8988T (cell line): ENCODE measurements around the gene MED26.

Source experiments
- DNase-seq: peaks from one replicate; pipeline ENCODE4 v3.0.0; 2011

The MED26 gene

DNA sequence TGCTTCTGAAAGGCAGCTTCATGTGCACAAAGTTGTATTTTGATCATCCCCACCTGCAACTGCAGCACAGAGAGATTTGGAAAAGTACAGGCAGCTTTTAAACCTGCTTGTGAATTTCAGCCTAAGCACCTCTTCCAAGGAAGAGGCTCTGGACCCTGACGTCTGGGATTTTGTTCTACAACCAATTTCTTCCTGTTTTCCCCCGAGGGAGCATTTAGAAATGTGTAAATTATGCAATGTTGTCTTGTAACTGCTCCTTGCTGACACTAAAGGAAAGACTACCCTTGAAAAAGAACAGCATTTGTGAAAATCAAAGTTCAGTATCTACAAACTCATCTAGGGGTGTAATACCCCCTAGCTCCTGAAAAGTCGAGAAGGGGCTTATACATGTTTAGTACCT lies 15.4 kb downstream of the MED26 start:
- no peak for DNase-seq

DNA sequence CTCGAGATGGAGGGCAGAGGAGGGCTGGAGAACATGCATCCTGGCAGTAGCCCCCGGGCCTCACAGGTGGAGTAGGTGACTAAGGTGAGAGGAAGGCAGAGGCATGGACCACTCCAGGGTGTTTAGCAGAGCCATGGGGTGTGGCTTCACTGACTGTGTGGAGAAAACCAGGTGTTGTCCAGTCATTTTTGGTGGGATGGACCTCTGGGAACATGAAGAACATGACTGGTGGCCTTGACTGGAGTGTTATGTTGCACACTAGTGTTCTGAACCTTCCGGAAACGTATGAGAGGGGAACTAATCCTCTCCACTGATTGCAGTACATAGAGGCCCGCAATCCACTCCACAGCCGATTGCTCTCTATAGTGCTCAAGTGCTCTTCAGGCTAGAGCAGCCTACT lies 16.9 kb downstream of the MED26 start:
- no peak for DNase-seq

- DNase-seq, result no peak
Observed at GRCh38 chr19:16609511-16610200, 18.3 kb downstream of the MED26 start.

DNA sequence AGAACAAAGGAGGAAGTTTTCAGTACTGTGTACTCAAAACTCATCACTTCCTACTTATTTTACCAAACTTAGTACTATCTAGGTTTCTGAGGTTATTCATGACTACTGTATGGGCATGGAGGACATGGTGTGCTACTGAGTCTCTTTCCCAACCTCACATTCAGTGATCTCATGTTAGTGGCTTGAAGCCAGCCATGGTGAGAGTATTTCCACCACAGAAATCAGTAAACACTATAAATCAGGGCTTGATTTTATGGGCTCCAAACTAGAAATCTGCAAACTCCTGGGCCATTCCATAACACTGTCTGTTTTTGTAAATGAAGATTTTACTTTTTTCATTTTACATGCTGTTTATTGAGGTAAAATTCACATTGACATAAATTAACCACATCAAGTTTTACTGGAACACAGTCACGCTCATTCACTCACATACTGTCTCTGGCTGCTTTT lies 19.7 kb downstream of the MED26 start:
- DNase-seq, result no peak

- no peak for DNase-seq
Observed at GRCh38 chr19:16607819-16608218, 20.2 kb downstream of the MED26 start.

- DNase-seq, result no peak
Observed at GRCh38 chr19:16605553-16605994, 22.4 kb downstream of the MED26 start.

- no peak for DNase-seq
Observed at GRCh38 chr19:16605115-16605514, 22.9 kb downstream of the MED26 start.

- no peak for DNase-seq
Observed at GRCh38 chr19:16604615-16605014, 23.4 kb downstream of the MED26 start.

DNA sequence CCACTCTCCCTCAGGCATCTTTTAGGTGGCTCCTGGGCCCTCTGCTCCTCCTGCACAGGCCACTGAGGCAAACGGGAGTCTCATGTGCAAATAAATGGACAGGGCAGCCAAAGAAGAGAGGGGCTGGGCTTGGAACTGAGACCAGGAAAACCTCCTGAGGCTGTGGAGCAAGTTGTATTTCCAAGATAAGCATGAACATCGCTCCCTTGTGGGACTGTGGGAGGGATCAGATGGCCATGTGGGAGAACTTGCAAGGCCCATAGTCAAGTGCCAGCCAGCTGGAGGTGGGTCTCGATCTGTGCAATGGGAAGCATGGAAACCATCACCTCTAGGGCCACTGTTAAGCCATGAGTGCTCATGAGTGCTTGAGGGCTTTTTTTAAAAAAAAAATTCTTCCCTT lies 24.9 kb downstream of the MED26 start:
- no peak for DNase-seq

DNA sequence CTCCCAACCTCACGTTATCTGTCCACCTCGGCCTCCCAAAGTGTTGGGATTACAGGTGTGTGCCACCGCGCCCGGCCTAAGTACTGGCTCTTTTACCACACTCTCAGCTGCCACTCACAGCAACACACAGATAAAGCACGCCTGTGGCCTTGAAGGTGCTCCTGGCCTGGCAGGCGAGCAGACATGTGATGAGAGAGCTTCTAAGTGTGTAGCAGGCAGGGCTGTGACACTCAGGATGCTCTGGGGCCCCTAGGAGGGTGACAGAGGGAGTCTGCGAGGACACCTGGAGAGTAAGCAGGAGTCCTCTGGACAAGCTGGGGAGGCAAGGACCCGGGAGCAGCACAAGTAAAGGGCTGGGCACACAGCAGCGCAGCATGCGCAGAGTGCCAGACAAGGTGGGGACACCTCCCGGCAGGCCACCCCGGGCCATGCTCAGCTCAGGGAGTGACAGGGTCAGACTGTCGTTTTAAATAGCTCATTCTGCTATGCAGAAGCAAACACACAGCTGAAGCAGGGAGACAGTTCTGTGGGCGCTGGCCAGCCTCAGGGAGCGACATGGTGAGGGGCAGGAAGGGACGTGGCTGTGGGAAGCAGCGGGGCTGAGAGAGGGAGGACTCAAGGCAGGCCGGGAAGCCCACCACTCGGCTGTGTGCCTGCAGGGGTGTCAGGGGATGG lies 26.5 kb downstream of the MED26 start:
- DNase-seq, result no peak

- no peak for DNase-seq
Observed at GRCh38 chr19:16600824-16601223, 27.2 kb downstream of the MED26 start.

DNA sequence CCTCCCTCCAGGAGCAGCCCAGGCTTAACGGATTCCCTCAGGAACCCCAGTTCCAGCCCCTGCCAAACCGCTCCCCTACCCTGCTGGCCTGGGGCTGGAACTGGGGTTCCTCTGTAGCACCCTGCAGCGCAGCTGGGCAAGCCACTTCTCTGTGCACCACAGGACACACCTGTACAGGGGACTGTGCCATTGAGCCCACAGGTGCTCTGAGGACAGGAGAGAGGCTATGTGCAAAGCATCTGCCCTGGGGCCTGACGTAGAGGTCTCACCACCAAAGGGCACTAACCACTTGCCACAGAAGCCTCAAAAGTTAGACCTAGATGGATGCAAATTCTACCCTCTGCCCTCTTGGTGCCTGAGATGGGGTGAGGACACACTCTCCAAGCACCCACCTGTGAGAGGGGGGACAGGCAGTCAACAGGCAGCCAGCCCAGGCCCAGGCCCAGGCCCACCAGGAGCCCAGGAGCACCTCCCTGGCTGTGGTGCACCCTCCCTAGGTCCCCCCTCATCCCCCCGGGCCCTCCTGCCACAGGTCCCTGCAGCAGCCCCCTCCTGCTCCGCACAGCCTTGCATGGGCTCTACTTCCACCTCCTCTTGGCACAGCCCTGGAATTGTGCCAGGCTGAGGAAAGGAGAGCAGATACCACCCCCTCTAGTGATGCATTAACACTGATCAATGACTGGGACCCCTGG lies 28.2 kb downstream of the MED26 start:
- no peak for DNase-seq

DNA sequence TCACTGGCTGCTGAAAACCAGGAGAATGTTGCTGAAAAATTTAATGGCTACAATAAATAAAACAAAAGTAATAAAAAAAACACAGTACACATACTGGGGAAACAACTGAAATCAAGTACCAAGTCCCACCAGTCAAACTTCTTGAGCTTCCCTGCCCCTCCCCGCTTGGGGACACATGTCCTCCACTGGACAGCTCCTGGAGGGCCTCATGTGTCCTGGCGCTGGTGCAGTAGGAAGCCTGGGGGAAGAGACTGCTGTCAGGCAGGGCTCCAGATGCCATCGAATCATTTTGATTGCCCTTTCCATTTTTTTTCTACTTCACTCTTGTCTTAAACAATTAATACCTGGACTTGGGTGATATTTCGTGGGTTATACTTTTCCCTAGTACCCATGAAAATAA lies 29.2 kb downstream of the MED26 start:
- no peak for DNase-seq

DNA sequence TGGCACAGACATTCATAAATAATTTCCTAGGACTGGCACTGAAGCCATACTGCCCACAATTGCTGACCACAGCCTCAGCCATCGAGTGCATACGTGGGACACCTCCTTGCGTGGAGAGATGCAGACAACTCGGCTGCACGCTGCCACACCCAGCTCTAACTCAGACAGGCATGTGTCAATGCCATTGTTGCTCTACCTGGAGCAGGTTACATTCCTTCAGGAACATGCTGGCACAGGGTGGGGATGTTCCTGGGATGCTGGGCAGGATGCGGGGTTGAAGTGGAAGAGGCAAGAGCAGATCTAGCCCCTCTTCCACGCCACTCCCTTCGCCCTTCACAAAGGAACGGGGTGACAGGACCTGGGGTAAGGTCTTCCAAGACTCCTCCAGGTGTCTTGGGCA lies 31.6 kb downstream of the MED26 start:
- DNase-seq, result no peak

- DNase-seq, result no peak
Observed at GRCh38 chr19:16595097-16595496, 32.9 kb downstream of the MED26 start.

- no peak for DNase-seq
Observed at GRCh38 chr19:16594681-16595091, 33.3 kb downstream of the MED26 start.

DNA sequence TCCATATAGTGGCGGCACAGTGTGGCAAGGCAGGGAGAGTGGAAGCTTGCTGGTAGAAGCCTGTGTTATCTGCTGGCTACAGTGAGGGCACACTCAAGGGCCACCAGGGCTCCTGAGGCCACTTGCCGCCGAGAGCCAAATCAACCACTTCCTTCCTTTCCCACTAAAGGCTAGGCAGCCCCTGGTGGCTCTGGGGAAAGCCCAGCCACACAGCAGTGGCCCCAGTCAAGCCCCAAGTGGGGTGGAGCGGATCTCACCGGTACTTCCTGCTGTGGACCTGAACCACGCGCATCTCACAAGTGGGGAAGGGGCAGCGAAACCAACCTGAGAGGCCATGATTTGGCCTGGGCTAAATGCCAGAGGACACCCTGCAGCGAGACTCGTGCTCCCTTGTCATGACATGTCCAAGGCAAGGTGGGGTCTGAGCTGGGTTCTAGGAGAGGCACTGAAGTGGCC lies 33.8 kb downstream of the MED26 start:
- DNase-seq, result no peak

DNA sequence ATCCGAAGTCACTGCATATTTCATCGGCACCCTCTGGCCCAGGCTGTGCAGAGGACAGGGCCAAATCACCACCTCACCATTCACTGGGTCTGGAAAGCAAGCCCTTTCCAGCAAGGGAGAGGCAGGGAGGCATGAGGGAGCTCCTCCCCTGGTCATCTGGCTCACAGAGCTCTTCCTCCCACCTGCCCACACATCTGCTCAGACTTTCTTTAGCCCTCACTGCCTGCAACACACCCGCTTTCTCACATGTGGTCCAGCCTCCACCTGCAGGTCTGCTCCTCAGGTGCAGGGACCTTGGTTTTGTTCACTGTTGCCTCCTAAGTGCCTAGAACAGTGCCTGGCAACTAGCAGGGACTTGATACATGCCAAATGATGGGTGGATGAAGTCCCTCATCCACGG lies 34.8 kb downstream of the MED26 start:
- no peak for DNase-seq

GRCh38 chr19:16591803-16592556 lies 36.0 kb downstream of the MED26 start:
- DNase-seq, result no peak

DNA sequence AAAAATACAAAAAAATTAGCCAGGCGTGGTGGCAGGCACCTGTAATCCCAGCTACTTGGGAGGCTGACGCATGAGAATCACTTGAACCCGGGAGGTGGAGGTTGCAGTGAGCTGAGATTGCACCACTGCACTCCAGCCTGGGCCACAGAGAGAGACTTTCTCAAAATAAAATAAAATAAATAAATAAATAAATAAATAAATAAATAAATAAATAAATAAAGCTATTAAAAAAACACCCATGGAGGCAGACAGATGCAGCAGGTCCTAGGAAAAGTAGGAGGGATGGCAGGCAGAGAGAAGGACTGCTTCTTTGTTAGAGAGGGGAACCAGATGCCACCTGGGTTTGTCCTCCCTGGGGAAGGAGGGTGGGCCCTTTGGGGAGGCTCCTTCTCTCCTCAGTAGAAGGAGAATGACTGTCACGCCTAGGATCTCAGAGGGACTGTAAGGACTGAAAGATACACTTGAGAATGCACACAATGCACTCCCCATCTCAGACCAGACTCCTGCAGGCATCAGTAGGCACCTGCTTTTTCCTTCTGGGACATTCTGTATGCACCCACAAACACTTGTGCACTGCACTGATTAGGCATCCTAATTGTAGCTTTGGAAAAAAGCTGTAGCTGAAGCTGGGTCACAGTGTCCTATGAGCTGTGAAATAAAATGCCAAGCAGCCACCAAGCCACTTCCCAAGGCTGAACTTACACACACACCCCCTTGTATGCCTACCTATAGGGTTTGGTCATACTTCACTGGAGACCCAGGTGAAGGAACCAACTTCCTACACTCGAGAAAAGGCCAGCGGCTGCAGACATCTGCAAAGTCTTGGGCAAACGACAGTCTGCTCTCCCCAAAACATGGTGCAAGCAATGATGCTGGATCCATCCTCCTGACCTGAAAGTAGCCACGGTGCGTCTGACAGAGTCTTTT lies 36.9 kb downstream of the MED26 start:
- DNase-seq, result no peak

GRCh38 chr19:16589917-16590316 lies 38.1 kb downstream of the MED26 start:
- DNase-seq, result no peak
